HG03196 (cell line): ENCODE measurements around the gene RASSF5.
A peak's percentile ranks its signal among the peaks of the same experiment; 100 is the strongest.
"Not testable (repeated sequence)": the region's sequence is repeated elsewhere in the genome, so short reads cannot be mapped to it uniquely, and the experiment has no call there.

Experiments used
- ATAC-seq: cut with Tn5 transposase; IDR thresholded peaks from one replicate; pipeline ENCODE4 v1.9.1; 2021; ENCODE audit not compliant: unreplicated experiment

The RASSF5 gene

DNA sequence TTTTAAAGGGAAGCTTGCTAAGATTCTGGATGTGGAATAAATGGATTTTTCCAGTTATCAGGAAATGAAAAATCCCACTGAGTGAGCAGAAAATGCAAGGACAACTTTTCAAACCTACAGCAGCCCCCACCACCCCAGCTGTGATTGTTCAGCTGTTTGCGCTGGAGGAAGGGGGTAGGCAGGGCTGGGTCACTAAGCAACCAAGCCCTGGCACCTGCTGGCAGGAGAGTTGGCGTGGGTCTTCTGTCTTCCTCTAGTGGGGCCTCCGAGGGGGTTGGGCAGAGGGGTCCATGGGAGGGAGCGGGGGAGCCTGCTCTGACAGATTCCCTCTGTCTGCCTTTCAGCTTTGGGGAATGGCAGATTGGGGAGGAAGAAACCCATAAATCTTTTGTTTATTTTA is 59.7 kb downstream of the RASSF5 start:
- ATAC-seq = no peak

- ATAC-seq = no peak
These were observed 60.9 kb downstream of the RASSF5 start for GRCh38 chr1:206568256-206568655.

DNA sequence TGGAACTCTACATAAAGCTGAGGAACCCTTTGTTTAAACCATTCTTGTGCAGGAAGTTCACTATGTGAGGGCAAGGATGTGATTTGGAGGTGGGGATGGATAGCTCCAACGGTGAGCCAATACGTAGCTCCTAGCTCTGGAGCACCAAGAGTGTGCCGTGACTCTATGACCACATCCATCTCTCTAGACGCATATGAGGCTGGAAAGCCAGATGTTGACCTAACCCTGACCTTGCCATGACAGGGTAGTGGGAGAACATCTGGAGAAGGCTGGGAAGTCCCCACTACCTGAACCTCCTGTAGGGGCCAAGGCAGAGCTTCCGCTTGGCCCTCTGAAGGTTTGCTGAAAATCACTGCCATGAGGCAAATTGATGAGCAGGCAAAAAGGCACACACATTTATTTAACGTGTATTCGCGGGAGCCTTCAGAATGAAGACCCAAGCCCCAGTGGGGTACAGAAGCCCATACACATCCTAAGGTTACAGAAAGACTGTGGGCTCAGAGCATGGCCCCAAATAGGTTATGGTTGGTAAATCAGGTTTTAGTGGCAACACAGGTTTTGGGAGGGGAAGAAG is 61.5 kb downstream of the RASSF5 start:
- no peak for ATAC-seq

DNA sequence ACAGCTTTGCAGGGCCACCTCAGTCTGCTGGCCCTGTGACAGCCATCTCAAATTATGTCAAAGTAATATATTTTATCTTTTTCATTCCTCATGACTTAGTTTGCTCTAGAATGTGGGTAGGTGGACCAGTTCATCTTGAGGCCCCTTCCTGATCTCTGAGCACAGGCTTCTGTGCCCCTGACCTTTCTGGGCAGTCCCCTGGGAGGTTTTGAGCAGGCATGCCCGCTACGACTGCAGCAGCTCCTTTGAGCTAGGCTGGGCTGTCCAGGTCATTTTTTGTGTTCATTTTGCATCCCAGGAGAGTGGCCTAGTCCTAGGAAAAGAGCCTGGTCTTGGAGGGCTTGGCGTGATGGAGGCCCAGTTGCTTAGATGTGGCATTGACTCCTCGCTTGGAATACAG is 62.2 kb downstream of the RASSF5 start:
- no peak for ATAC-seq

DNA sequence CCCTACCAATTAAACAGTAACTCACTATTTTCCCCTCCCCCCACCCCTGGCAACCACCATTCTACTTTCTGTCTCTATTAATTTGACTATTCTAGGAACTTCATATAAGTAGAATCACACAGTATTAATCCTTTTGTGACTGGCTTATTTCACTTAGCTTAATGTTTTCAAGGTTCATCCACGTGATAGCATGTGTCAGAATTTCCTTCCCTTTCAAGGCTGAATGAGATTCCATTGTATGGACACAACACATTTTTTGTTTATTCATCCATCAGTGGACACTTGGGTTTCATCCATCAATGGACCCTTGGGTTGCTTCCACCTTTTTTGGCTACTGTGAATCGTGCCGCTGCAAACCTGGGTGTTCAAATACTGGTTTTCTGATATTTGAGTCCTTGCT is 63.2 kb downstream of the RASSF5 start:
- ATAC-seq = no peak

DNA sequence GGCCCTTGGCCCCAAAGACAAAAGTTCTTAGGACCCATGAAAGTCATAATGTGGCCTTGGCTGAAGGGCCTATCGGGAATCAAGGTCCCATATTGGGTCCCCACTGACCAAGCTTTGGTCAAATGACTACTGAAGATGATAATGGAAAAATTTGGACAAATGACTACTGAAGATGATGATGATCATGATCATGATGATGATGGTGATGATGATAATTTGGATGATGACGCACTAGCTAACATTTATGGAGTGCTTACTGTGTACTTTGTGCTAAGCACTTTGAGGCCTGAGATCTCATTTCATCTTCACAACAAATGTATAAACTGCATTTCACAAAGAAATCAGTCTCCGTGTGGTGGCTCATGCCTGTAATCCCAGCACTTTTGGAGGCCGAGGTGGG is 65.5 kb downstream of the RASSF5 start:
- ATAC-seq = no peak

DNA sequence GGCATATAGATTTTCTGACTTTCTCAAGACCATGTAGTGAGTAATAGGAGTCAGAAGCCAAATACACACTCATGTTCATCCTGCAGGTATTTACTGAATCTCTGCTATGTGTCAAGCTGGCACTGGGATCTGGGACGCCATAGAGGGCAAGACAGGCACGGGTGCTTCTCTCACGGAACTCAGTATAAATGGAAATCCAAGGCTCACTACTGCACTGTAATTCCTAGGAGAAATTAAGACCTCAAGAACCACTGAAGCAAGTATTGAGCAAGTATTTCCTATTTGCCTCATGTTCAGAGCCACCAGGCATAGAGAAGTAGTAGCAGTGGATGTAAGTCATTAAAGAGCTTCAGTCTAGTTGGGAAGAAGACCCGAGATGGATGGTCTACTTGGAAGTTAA is 66.0 kb downstream of the RASSF5 start:
- no peak for ATAC-seq

GRCh38 chr1:206573762-206574161 is 66.4 kb downstream of the RASSF5 start:
- ATAC-seq = no peak

DNA sequence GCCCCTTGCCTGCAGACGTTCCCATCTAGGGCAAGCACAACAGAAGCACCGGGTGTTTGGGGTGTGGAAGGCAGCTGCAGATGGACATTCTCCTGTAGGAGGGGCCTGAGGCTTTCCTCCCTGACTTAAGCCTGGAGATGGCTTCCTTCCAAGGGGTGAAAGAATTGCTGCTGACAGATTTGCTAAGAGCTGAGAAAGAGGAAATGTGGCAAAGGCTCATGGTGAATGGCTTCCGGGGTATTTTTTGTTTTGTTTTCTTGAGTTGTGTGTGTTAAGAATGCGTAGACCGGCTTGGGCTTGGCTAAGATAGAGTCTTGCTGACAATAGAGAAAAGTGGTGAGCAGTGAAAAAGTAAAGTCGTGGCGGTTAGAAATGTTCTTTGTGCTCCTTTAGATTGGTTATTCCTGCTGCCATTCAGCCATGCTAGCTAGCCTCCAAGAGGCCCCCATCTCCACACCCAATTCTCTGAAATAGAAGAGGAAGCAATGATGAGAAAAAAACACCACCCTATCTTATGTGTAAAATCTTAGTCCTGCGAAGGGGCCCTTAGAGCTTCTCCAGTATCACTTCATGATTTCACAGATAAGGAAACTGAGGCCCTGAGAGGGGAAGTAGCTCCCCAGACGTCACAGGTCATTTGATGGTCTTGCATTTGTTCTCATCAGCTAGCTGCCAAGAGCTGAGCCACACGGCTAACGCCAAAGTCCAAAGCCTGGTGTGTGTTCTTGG is 68.0 kb downstream of the RASSF5 start:
- no peak for ATAC-seq

DNA sequence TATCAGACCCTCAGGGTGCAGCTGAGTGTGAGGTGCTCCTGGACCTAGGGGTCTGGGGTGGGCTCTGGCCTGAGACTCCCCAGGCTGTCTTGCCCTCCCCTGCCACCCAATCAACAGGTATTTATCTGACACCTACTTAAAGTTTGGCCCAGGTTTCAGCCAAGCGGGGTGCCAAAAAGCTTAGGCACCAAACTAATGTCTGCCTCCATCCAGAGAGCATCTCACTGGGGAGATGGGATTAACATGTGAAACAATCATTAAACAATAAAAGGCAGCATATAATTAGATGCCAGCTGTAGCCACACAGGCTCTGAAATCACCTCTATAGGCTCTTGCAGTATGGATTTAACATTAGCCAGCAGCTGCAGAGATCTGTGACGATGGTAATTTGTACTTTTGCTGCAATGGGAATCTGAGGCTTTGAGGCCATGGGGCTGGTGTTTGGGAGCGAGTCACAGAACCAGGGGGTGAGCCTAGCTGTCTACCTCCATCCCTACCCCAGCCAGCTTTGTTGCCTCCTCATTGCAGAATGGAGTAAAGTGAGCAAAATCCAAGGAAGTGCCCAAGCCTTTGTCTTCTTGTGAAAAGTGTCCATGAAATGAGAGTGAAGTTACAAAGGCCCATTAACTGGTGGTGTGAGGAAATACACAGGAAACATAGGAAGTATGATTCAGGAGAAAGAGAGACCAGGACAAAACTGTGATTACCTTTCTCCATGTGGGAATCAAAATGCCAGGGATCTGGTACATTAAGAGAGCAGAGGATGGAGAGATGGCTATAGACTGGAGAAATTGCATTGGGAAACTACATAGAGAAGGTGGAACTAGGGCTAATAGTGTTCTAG is 68.8 kb downstream of the RASSF5 start:
- ATAC-seq = no peak

DNA sequence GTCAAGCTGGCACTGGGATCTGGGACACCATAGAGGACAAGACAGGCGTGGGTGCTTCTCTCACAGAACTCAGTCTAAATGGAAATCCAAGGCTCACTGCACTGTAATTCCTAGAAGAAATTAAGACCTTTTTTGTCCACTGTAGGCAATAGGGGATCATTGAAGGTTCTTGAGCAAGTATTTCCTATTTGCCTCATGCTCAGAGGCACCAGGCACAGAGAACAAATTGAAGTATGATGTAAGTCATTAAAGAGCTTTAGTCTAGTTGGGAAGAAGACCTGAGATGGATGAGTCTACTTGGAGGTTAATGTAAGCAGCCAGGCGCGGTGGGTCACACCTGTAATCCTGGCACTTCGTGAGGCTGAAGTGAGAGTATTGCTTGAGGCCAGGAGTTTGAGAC is 70.3 kb downstream of the RASSF5 start:
- no peak for ATAC-seq

DNA sequence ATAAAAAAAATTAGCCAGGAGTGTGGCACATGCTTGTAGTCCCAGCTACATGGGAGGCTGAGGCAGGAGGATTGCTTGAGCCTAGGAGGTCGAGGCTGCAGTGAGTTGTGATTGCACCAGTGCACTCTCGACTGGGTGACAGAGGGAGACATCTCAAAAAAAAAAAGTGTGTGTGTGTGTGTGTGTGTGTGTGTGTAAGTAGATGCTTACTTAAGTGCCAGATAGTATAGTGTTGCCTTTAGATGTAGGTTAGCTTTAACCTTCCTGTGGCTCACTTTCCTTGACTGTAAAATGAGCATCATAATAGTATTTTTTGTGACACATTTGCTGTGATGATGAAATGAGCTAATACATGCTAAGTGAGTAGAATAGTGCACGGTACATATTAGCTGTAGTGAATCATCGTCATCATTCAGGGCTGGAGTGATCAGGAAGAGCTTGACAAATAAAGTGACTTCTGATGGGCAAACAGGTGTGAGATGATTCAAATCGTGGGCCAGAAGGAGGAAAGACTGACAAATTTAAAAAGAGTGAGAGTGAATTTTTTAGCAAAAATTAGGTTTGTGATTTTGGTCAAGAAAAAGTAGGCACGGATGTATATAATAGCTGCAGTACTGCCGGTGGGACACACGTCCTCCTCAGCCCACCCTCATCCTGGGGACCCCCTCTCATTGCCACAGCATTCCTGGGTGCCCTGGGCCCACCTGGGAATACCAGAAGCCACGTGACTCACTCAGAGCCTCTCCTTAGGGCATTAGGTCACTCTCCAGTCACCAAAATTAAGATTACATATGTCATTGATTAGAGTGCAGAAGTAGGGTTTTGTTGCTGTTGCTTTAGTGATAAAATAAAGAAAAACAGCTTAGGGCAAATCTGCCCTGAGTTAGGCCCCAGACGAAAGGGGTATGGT is 71.0 kb downstream of the RASSF5 start:
- no peak for ATAC-seq

- no peak for ATAC-seq
These were observed 71.6 kb downstream of the RASSF5 start for GRCh38 chr1:206578978-206579374.

DNA sequence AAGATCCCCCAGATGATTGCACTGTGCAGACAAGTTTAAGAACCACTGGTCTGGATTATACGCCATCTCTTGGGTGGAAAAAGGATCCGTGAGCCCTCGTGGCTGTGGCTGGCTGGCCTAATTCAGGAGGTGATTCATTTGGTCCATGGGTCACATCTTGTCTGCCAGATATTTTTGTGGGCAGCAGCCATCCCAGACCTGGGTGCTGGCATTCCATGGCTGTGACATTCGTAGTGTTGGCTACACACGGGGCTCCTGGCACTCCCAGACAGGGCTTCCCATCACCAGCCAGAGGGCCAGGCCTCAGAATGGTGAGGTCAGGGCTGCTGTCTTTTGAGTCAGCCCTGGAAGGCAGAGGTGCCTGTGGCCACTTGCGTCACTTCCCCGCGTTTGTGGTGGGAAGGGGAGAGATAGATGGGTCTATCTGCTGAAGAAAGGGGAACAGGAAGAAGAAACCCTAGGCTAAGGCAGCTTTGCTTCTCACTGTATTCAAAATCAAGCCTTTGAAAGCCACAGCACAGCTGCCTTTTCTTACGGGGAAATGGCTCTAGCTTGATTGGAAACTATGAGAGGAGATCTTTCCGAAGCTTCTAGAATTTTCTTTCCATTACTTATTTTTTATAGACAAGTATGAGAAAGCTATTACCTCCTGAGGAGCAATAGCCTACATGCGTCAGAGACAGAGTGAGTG is 72.6 kb downstream of the RASSF5 start:
- peak; percentile 63 for ATAC-seq

DNA sequence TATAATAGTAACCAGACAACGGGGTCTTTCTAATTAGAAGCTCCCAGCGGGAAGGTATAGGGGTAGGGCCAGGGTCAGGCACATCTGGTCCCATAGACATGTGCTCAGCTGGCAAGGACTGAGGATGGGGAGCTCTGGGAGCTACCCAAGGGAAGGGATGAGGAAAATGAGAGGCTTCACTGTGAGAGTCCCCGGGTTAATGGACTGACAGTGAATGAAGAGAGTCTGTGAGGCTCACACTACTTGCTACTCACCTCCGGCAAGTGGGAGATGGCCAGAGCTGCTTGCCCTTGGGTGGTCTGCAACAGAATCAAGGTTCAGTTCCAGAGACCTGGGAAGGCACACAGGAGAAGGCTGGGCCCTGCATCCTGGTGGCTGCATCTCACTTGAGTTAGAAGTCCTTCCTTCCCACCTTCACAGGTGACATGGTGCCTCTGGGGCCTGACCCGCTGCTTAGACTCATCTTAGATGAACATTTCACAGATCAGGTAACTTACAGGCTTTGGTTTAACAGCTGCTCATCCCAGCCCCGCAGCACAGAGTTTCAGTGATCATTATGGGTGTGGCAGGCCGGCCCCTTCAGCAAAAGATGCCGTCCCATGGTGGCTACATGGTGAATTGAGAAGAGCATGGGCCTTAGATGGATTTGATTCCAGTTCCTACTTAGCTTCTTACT is 73.2 kb downstream of the RASSF5 start:
- ATAC-seq = no peak

GRCh38 chr1:206581114-206581497 is 73.8 kb downstream of the RASSF5 start:
- not testable (repeated sequence) for ATAC-seq

GRCh38 chr1:206581571-206581981 is 74.2 kb downstream of the RASSF5 start:
- ATAC-seq = no peak

DNA sequence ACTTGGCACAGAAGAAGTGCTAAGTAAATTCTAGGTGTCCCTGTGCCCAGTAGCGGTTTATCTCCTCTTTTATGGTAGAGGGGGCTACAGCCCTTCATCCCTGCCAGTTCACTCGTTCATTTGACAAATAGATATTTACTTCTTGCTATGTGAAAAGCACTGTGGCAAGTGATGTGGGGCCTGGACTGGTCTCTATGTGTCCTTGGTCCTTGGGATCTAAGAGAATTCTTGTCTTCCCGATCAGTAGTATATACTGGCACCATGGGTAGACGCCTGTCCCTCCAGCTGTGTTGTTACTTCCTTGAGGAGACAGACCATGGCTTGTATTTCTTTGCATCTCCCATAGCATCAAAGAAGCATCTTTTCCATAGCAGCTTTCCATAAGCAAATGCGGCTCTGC is 75.2 kb downstream of the RASSF5 start:
- ATAC-seq = no peak

- ATAC-seq = no peak
These were observed 75.8 kb downstream of the RASSF5 start for GRCh38 chr1:206582971-206583706.
